ENCODE results near the gene SV2B. TPM values are rescaled to one million over a fixed set of nuclear protein-coding genes. Genes with fewer than 3 reads are reported as not detected.

SV2B gene
- total RNA-seq, 1 experiment from 2014 or later: not detected

- no peaks in the 10 kb centered on the region for H3K9me3 ChIP-seq (ENCODE audit: insufficient read depth, low read depth)
- BruUV-seq (replicated peaks): no TSS peak
- H3K79me2 ChIP-seq (ENCODE audit: low read depth): no peaks in the 10 kb centered on the region
- no peak overlapping the region for H2AFZ ChIP-seq
- CTCF ChIA-PET: no interaction called here
- peaks cover 6% of the 10 kb centered on the region; the same call in 1 of the 2 replicates for H3K27me3 ChIP-seq (ENCODE audit: insufficient read depth, low read depth)
- no peak overlapping the region for H3K27ac ChIP-seq
- no peaks in the 10 kb centered on the region for H3F3A ChIP-seq (ENCODE audit: insufficient read depth, low read depth)
- POLR2A ChIA-PET (ENCODE audit: unreplicated experiment): no interaction called here
- H3K9me2 ChIP-seq (ENCODE audit: insufficient read depth): no peaks in the 10 kb centered on the region
- H4K20me1 ChIP-seq (ENCODE audit: insufficient read depth): no peaks in the 10 kb centered on the region
- no peak overlapping the region for H3K4me2 ChIP-seq
- TF ChIP-seq CTCF (conservative IDR thresholded peaks at IDR 0.05) (no peak), EZH2 (IDR thresholded peaks at IDR 0.05; ENCODE audit: low read depth) (no peak)
- H3K4me1 ChIP-seq (replicated peaks; ENCODE audit: insufficient read depth): no peaks in the 10 kb centered on the region
- DNase-seq: no peak
- no peak overlapping the region for H3K4me3 ChIP-seq
- H3K36me3 ChIP-seq (ENCODE audit: low read depth): no peaks in the 10 kb centered on the region
- intact Hi-C loops (cut with micrococcal nuclease; ENCODE audit: unreplicated experiment): no loop called here
Observed at GRCh38 chr15:91345736-91346135, 245.7 kb downstream of the SV2B start.

DNA sequence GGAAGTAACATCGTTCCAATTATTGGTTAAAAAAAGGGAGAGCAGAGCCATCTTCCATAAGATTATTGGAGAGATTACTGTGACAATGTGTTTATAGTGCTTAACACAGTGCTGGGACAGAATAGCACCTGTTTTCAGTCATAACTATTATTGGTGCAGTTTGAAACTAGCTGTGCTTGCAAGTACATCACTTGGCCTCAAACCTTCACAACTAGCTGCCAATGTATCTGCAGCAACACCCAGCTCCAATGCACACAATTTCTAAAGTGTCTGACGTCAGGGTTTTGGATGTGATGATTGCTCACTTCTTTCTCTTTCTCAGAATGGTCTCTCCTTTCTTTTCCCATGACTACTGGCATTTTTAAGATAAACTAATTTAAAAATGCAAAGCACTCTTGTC lies 246.2 kb downstream of the SV2B start:
- CTCF ChIA-PET: no interaction called here
- TF ChIP-seq CTCF (conservative IDR thresholded peaks at IDR 0.05): no peak
- no peak for TF ChIP-seq EZH2 (IDR thresholded peaks at IDR 0.05; ENCODE audit: low read depth)
- BruUV-seq (replicated peaks): no TSS peak

GRCh38 chr15:91348752-91349500 lies 248.9 kb downstream of the SV2B start:
- H3K4me1 ChIP-seq (replicated peaks; ENCODE audit: insufficient read depth): no peaks in the 10 kb centered on the region
- no peaks in the 10 kb centered on the region for H3K27me3 ChIP-seq (ENCODE audit: insufficient read depth, low read depth)
- TF ChIP-seq CTCF (conservative IDR thresholded peaks at IDR 0.05) (no peak), EZH2 (IDR thresholded peaks at IDR 0.05; ENCODE audit: low read depth) (no peak)
- H3K9me2 ChIP-seq (ENCODE audit: insufficient read depth): no peaks in the 10 kb centered on the region
- no peaks in the 10 kb centered on the region for H3F3A ChIP-seq (ENCODE audit: insufficient read depth, low read depth)
- H3K9me3 ChIP-seq (ENCODE audit: insufficient read depth, low read depth): no peaks in the 10 kb centered on the region
- H3K27ac ChIP-seq: no peak overlapping the region
- no peaks in the 10 kb centered on the region for H4K20me1 ChIP-seq (ENCODE audit: insufficient read depth)
- ChIA-PET CTCF (no interaction called here), POLR2A (ENCODE audit: unreplicated experiment) (no interaction called here)
- no TSS peak for BruUV-seq (replicated peaks)
- no peak overlapping the region for H3K4me2 ChIP-seq
- H2AFZ ChIP-seq: no peak overlapping the region
- H3K4me3 ChIP-seq: no peak overlapping the region
- no peaks in the 10 kb centered on the region for H3K79me2 ChIP-seq (ENCODE audit: low read depth)
- intact Hi-C loops (cut with micrococcal nuclease; ENCODE audit: unreplicated experiment): no loop called here
- peak in 1 of 2 experiments; percentile 43 for DNase-seq
- H3K36me3 ChIP-seq (ENCODE audit: low read depth): no peaks in the 10 kb centered on the region

More for the DNA sequence above, 246.2 kb downstream of the SV2B start:
- Histone ChIP-seq H3K27ac (no peak overlapping the region), H3K9me2 (ENCODE audit: insufficient read depth) (no peaks in the 10 kb centered on the region), H3F3A (ENCODE audit: insufficient read depth, low read depth) (no peaks in the 10 kb centered on the region), H3K4me2 (no peak overlapping the region), H3K79me2 (ENCODE audit: low read depth) (no peaks in the 10 kb centered on the region), H2AFZ (no peak overlapping the region), H3K4me1 (replicated peaks; ENCODE audit: insufficient read depth) (no peaks in the 10 kb centered on the region), H3K9me3 (ENCODE audit: insufficient read depth, low read depth) (no peaks in the 10 kb centered on the region), H4K20me1 (ENCODE audit: insufficient read depth) (no peaks in the 10 kb centered on the region), H3K27me3 (ENCODE audit: insufficient read depth, low read depth) (peaks cover 2% of the 10 kb centered on the region; the same call in 1 of the 2 replicates), H3K36me3 (ENCODE audit: low read depth) (no peaks in the 10 kb centered on the region), H3K4me3 (no peak overlapping the region)
- intact Hi-C loops (cut with micrococcal nuclease; ENCODE audit: unreplicated experiment): no loop called here
- POLR2A ChIA-PET (ENCODE audit: unreplicated experiment): no interaction called here
- no peak for DNase-seq

Other genes with a start within 250 kb of the SV2B start
- gene FURIN, start 231.7 kb upstream of the SV2B start, total RNA-seq (2021): 48.7 and 50.4 TPM in 2 replicates
- gene FES, start 215.8 kb upstream of the SV2B start, total RNA-seq (2021): 2.1 and 3.8 TPM in 2 replicates
- 26.4 and 27.1 TPM in 2 replicates for gene MAN2A2, start 197.0 kb upstream of the SV2B start, total RNA-seq (2021)
- gene HDDC3, start 167.7 kb upstream of the SV2B start, total RNA-seq (2021): 18.1 and 20.9 TPM in 2 replicates
- 81.8 and 86.0 TPM in 2 replicates for gene UNC45A, start 165.0 kb upstream of the SV2B start, total RNA-seq (2021)
- 51.4 and 51.5 TPM in 2 replicates for gene RCCD1, start 145.4 kb upstream of the SV2B start, total RNA-seq (2021)
- 145 and 180 TPM in 2 replicates for gene PRC1, start 105.7 kb upstream of the SV2B start, total RNA-seq (2021)
- 12.1 and 13.6 TPM in 2 replicates for gene VPS33B, start 77.7 kb upstream of the SV2B start, total RNA-seq (2021)